GM19351 (cell line): ENCODE results near the gene PNMA8A.

Experiments
- ATAC-seq: cut with Tn5 transposase; IDR thresholded peaks from one replicate; pipeline ENCODE4 v1.9.1; 2021; ENCODE audit warnings: mild to moderate bottlenecking, moderate library complexity; ENCODE audit not compliant: unreplicated experiment

Gene PNMA8A

DNA sequence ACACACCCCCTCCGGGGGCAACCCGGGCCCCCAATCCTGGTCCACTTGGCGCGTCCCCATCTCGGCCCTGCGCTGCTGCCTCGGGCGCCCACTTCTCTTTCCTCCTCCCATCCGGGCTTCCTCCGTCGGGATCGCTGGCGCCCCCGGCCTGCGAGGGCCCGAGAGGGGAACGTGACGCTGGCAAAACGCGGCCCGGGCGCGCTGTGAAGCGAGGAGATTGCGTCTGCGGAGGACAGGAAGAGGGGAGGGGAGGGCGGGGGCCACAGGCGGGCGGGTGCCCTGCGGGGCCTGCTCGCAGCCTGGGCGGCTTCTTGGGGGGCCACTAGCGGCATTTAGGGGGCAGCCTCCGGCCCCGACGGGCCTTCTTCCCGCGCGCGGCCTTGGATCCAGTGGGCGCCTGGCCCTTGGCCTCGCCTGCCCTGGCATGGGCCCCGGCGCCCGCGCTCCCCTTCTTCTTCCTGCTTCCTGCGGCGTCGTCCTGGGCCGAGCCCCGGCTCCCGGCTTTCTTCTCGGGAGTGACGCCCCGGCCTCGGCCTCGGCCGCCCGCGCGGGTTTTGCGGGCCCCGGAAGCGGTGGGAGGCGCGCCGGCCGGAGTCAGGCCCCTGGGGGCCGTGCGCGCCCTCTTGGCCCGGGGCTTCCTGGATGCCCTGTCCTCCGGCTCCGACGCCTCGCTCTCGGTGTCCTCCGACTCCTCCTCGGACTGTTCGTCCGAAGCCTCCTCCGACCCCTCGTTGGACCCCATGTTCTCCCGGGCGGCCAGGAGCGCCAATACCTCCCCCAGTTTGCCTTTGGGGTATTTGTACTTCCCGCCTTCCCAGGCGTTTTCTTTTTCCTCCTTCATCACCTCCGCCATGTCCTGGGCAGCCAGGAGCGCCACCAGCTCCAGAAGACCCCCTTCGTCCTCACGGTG lies 22.1 kb upstream of the PNMA8A start:
- ATAC-seq: no peak

DNA sequence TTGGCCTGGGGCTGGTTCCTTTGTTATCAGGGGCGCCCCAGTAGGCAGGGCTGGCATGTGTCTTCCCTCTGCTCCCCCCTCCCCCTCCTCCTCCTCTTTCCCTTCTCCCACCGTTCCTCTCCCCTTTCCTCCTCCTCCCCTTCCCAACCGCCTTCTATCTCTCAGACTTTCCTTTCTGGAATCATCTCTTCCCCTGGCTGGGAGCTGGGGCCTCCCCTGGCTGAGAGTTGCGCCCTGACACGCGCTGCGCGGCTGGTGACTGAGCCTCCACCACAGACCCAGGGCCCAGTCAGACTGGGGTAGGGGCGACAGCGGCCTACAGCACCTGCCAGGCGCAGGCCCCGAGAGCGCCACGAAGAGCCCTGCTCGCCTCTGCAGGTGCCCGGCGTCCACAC lies 21.5 kb upstream of the PNMA8A start:
- ATAC-seq: no peak

DNA sequence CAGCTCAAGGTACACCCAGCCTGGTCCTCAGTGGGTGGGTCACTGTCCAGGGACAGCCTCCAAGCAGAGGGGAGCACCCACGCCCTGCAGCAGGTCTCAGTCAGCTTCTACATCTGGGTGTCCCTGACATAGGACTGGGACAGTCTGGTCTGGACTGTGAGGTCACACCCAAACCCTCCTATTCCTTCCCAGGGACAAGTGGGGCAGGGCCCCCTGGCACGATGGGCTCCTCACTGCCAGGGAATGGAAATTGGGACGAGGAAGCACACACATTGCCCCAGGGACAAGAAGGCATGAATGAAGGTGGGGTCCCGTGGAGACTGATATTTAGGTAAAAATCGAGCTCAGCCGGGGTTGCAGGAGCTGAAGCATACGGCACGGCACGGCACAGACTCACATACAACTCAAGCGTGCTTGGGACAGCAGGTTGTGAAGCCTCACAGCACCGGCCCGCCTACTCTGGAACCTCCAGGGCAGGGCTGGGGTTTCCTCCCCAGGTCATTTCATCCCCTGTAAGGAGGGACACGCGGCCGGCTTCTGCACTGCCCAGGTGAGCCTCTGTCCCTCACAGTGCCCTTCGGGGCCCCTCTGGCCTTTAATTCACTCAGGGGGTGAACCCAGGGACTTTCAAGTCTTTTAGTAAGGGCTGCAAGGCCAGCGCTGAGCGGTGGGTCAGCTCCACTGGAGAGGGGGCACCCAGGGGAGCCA lies 20.8 kb upstream of the PNMA8A start:
- ATAC-seq: no peak

- ATAC-seq: no peak
Observed at GRCh38 chr19:46490774-46491173, 19.4 kb upstream of the PNMA8A start.

- no peak for ATAC-seq
Observed at GRCh38 chr19:46489445-46490272, 18.3 kb upstream of the PNMA8A start.

DNA sequence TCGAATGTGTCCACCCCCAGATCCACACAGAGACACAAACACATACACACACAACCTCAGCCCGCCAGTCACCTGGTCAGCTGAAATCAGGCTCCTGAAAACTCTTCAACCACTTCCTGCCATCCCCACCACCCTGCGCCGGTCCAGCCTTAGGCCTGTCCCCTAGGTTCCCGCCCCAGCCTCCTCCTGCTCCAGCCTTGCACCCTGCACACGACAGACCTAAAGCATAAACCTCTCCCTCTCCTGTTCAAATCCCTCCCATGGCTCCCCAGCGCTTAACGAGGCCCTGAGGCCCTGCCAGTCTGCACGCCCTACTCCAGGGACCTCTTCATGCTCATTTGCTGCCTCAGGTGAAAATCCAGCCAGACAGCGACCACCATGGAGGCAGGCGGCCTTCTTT lies 17.2 kb upstream of the PNMA8A start:
- ATAC-seq: no peak

- ATAC-seq: no peak
Observed at GRCh38 chr19:46487802-46488445, 16.6 kb upstream of the PNMA8A start.

DNA sequence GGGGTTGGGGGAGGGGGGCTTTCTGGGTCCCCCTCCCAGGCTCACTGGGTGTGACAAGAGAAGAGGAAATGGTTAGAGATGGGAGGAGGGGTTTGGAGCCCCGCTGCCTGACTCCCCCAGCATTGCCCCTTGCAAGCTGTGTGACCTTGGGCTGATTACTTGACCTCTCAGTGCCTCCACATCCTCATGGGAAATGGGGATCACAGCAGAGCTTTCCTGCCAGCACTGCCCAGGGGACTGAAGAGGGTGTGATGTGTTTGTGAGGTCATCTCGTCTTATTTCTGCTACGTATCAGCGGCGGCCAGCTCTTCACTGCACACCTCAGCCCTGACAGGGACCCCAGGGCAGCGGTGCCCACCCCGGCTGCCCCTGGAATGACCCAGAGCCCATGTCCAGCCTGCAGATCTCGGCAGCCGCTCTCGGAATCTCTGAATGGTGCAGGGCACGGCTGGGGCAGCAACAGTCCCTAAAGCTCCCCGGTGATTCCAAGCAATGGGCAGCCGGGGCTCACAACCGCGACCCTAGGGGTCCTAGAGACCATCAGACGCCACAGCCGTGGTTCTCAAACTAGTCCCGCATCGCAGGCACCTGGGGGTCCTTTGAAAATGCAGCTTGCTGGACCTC lies 15.9 kb upstream of the PNMA8A start:
- no peak for ATAC-seq

DNA sequence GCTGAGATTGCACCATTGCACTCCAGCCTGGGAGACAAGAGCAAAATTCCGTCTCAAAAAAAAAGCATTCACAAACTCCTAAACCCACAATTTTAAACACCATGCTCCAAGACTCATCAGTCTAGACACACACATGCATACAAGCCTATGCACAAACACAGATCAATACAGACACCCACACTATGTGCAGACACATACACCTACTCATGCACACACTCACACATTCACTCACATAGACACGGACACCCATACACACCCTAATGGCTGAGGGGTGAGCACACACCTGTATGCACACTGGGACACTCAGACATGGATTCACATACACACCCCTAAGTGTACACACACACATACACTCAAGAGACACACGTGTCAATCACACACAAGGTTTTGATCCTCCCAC lies 15.0 kb upstream of the PNMA8A start:
- ATAC-seq: no peak

DNA sequence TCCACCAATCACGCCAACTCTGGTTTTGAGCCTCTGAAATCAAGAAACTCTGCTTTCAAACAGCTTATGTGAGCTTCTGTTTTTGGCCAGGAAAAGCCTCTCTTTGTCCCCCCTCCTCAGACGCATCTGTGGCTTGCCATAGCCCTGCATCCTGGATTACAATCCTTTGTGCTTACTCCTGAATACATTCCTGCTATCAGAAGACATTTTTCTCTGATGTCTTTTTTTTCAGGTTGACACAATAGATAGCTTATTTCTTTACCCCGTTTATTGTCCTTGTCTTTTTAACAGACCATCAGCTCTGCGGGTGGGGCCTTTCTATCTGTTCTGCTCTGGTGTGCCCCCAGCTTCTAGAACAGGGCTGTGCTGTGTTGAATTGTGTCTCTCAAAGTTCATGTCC lies 13.3 kb upstream of the PNMA8A start:
- no peak for ATAC-seq

GRCh38 chr19:46482631-46483030 lies 11.3 kb upstream of the PNMA8A start:
- ATAC-seq: no peak

DNA sequence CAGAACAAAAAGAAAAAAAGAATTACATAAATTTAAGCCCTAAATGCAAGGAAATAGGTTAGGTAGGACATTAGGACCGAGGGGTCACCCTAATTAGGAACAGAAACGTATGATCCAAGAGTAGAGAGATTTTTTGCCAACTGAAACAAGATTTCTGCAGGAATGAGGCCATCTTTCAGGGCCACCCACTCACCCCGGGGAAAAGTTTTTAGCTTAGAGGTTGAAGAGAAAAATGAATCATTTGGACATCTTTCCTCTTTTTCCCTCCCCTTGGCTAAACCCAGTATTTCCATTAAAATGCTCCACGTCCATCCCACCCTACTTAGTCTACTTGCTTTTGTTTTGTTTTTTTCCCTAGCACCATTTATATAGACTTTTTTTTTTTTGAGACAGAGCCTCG lies 10.6 kb upstream of the PNMA8A start:
- no peak for ATAC-seq

- ATAC-seq: no peak
Observed at GRCh38 chr19:46481223-46481848, 10.0 kb upstream of the PNMA8A start.

DNA sequence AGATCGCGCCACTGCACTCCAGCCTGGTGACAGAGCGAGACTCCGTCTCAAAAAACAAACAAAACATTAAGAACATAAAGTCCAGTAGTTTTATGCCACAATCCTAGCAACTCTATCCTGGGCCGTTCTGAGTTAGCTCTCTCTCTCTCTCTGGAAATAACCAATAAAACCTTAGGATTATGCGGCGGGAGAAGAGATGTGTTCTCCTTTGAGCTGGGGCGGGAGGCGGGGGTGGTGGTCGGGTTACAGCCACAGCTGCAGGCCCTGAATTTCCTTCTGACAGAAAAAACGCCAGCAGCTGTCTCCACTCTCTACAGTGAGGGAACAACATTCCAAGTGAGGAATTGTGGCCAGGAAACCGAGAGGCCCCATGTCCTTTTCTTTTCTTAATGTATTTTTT lies 9.1 kb upstream of the PNMA8A start:
- ATAC-seq: no peak

- ATAC-seq: no peak
Observed at GRCh38 chr19:46478356-46478986, 7.1 kb upstream of the PNMA8A start.

DNA sequence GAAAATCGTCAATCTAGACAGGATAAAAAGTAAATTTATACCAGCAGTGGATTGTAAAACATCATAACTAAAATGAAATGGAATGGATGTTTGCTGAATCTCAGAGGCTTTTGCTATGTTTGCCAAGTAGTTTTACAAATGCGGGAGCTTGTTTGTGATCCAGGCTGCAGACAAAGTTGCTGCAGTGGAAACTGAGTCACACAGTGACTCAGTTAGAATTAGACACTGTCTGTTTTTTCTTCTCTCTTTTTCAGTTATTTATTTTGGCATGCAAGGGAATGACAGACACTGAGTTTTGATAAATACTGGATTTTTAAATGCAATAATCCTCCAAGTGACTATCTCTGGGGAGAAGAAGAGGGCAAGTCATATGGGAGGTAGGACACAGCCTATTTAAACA lies 4.6 kb upstream of the PNMA8A start:
- ATAC-seq: no peak

DNA sequence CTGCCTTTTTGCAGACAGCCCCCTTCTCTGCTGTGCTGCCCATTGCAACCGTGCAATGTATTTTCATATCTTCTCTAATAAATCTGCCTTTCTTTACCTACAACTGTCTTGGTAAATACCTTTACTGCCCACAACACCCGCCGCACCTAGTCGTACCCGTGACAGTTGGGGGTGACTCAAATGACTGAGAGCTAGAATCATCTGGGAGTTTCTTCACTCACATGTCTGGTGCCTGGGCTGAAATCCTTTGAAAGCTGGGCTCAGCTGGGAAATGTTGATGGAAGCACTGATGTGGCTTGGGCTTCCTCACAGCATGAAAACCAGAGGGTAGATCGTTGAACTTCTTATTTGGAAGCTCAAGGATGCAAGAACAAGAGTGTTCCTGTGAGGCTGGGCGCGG lies 2.8 kb upstream of the PNMA8A start:
- no peak for ATAC-seq

DNA sequence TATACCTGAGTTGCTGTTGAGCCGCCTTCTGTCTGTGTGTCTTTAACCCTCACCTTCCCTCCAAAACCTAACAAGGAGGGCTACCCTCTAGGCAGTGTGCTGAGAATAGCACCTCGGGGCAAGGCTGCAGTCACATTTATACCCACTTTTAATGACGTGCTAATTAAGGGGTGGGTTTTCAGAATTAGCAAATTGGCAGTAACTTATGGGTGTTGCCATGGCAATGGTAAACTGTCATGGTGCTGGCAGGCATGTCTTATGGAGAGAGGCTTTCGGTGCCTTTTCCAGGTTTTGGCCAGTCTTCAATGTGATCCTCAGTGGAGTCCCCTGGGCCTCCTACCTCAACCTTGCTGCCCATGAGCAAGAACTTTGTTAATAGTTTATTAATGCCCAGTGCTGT lies 1.2 kb upstream of the PNMA8A start:
- no peak for ATAC-seq

GRCh38 chr19:46471811-46472543 lies 614 bp upstream of the PNMA8A start:
- ATAC-seq: no peak
